ENCODE results near the gene SCFD2. TPM values are rescaled to one million over a fixed set of nuclear protein-coding genes. Genes with fewer than 3 reads are reported as not detected.

Gene SCFD2
- polyA plus RNA-seq, 1 donor from 2014 or later, result 5.0 TPM

DNA sequence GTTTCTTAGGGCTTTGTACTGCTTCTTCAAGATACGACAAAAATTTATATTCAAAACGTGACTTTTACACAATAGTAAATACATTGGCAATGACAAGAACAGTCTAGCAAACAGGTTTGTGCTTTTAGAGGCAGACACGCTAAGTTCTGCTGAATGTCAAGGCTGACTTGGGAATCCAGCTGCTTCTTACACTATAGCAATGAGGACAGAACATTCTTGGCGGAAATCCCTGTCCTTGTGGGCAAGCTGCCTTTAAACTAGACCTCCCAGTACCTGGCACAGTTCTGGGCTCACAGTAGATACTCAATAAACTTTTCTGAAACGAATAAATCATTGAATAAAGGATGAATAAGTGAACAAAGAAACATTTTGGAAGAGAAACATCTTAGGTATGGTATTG is 355.5 kb downstream of the SCFD2 start:
- Histone ChIP-seq H3K4me3 (ENCODE audit: low read length) (no peak overlapping the region), H3K27ac (ENCODE audit: low read length) (no peak overlapping the region), H3K27me3 (ENCODE audit: insufficient read depth, low read depth, low read length) (no peaks in the 10 kb centered on the region), H3K9ac (ENCODE audit: low read length) (no peak overlapping the region), H3K36me3 (ENCODE audit: insufficient read depth, low read length) (no peaks in the 10 kb centered on the region), H3K9me2 (ENCODE audit: insufficient read depth, low read length) (no peaks in the 10 kb centered on the region), H3K9me3 (ENCODE audit: low read length) (no peaks in the 10 kb centered on the region), H3K79me2 (replicated peaks; ENCODE audit: insufficient read depth, low read length) (no peaks in the 10 kb centered on the region), H4K20me1 (ENCODE audit: insufficient read depth) (no peaks in the 10 kb centered on the region), H3K4me2 (ENCODE audit: low read length) (no peak overlapping the region), H3F3A (ENCODE audit: insufficient read depth, low read length, poor library complexity, severe bottlenecking) (no peaks in the 10 kb centered on the region), H2AFZ (ENCODE audit: low read depth, low read length) (no peak overlapping the region)
- TF ChIP-seq MXI1 (conservative IDR thresholded peaks at IDR 0.05; ENCODE audit: poor library complexity, severe bottlenecking), result no peak

DNA sequence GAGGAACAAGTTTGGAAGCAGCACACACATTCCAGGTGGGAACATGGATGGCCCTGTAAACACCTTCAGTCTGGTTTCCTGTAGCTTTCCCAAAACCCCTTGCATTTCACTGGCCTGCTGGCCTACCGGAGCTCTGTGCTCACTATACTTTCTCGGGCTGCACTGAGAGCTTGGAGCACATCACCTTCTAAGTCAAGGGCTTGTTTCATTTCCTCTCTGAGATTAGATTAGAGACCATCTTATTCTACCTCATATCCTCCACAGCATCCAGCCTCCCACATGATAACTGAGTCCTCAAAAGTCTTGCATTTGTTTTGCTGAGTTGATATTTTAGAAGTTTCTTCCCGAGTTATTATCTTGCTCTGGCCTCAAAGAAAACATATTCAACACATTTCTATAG is 356.0 kb downstream of the SCFD2 start:
- Histone ChIP-seq H3K9me2 (ENCODE audit: insufficient read depth, low read length) (no peaks in the 10 kb centered on the region), H3K79me2 (replicated peaks; ENCODE audit: insufficient read depth, low read length) (no peaks in the 10 kb centered on the region), H3K9me3 (ENCODE audit: low read length) (no peaks in the 10 kb centered on the region), H3K36me3 (ENCODE audit: insufficient read depth, low read length) (no peaks in the 10 kb centered on the region), H3K9ac (ENCODE audit: low read length) (no peak overlapping the region), H3K27me3 (ENCODE audit: insufficient read depth, low read depth, low read length) (no peaks in the 10 kb centered on the region), H3K4me2 (ENCODE audit: low read length) (no peak overlapping the region), H2AFZ (ENCODE audit: low read depth, low read length) (no peak overlapping the region), H3K27ac (ENCODE audit: low read length) (no peak overlapping the region), H4K20me1 (ENCODE audit: insufficient read depth) (no peaks in the 10 kb centered on the region), H3K4me3 (ENCODE audit: low read length) (no peak overlapping the region), H3F3A (ENCODE audit: insufficient read depth, low read length, poor library complexity, severe bottlenecking) (no peaks in the 10 kb centered on the region)
- TF ChIP-seq POLR2AphosphoS5 (IDR thresholded peaks at IDR 0.05) (no peak), EP300 (conservative IDR thresholded peaks at IDR 0.05; ENCODE audit: poor library complexity, severe bottlenecking) (no peak), SMC3 (conservative IDR thresholded peaks at IDR 0.05; ENCODE audit: poor library complexity) (no peak), TAF1 (IDR thresholded peaks at IDR 0.05; ENCODE audit: low read depth) (no peak), RAD21 (conservative IDR thresholded peaks at IDR 0.05) (no peak), EZH2 (IDR thresholded peaks at IDR 0.05; ENCODE audit: borderline replicate concordance, insufficient read depth, low read length, poor library complexity, severe bottlenecking) (no peak), MXI1 (conservative IDR thresholded peaks at IDR 0.05; ENCODE audit: poor library complexity, severe bottlenecking) (no peak)
- TF ChIP-seq, protein P1, sequence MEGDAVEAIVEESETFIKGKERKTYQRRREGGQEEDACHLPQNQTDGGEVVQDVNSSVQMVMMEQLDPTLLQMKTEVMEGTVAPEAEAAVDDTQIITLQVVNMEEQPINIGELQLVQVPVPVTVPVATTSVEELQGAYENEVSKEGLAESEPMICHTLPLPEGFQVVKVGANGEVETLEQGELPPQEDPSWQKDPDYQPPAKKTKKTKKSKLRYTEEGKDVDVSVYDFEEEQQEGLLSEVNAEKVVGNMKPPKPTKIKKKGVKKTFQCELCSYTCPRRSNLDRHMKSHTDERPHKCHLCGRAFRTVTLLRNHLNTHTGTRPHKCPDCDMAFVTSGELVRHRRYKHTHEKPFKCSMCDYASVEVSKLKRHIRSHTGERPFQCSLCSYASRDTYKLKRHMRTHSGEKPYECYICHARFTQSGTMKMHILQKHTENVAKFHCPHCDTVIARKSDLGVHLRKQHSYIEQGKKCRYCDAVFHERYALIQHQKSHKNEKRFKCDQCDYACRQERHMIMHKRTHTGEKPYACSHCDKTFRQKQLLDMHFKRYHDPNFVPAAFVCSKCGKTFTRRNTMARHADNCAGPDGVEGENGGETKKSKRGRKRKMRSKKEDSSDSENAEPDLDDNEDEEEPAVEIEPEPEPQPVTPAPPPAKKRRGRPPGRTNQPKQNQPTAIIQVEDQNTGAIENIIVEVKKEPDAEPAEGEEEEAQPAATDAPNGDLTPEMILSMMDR (IDR thresholded peaks at IDR 0.05; ENCODE audit: poor library complexity, severe bottlenecking), result no peak
- TF ChIP-seq, protein P2, sequence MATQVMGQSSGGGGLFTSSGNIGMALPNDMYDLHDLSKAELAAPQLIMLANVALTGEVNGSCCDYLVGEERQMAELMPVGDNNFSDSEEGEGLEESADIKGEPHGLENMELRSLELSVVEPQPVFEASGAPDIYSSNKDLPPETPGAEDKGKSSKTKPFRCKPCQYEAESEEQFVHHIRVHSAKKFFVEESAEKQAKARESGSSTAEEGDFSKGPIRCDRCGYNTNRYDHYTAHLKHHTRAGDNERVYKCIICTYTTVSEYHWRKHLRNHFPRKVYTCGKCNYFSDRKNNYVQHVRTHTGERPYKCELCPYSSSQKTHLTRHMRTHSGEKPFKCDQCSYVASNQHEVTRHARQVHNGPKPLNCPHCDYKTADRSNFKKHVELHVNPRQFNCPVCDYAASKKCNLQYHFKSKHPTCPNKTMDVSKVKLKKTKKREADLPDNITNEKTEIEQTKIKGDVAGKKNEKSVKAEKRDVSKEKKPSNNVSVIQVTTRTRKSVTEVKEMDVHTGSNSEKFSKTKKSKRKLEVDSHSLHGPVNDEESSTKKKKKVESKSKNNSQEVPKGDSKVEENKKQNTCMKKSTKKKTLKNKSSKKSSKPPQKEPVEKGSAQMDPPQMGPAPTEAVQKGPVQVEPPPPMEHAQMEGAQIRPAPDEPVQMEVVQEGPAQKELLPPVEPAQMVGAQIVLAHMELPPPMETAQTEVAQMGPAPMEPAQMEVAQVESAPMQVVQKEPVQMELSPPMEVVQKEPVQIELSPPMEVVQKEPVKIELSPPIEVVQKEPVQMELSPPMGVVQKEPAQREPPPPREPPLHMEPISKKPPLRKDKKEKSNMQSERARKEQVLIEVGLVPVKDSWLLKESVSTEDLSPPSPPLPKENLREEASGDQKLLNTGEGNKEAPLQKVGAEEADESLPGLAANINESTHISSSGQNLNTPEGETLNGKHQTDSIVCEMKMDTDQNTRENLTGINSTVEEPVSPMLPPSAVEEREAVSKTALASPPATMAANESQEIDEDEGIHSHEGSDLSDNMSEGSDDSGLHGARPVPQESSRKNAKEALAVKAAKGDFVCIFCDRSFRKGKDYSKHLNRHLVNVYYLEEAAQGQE (IDR thresholded peaks at IDR 0.05; ENCODE audit: borderline replicate concordance), result no peak

DNA sequence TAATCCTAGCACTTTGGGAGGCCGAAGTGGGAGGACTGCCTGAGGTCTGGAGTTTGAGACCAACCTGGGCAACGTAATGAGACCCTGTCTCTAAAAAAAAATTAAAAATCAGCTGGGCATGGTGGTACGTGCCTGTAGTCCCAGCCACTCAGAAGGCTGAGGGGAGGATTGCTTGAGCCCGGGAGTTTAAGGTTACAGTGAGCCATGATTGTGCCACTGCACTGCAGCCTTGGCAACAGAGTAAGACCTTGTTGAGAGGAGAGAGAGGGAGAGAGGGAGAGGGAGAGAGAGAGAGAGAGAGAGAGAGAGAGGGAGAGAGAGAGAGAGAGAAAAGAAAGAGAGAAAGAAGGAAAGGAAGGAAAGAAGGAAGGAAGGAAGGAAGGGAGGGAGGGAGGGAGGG is 358.8 kb downstream of the SCFD2 start:
- no peaks in the 10 kb centered on the region for H4K20me1 ChIP-seq (ENCODE audit: insufficient read depth)
- no peaks in the 10 kb centered on the region for H3K27me3 ChIP-seq (ENCODE audit: insufficient read depth, low read depth, low read length)
- TF ChIP-seq, protein P1 (IDR thresholded peaks at IDR 0.05; ENCODE audit: poor library complexity, severe bottlenecking), result no peak
- TF ChIP-seq, protein P2 (IDR thresholded peaks at IDR 0.05; ENCODE audit: borderline replicate concordance), result no peak
- no peak for TF ChIP-seq TAF1 (IDR thresholded peaks at IDR 0.05; ENCODE audit: low read depth)
- TF ChIP-seq MXI1 (conservative IDR thresholded peaks at IDR 0.05; ENCODE audit: poor library complexity, severe bottlenecking), result no peak
- TF ChIP-seq EZH2 (IDR thresholded peaks at IDR 0.05; ENCODE audit: borderline replicate concordance, insufficient read depth, low read length, poor library complexity, severe bottlenecking), result no peak
- TF ChIP-seq EP300 (conservative IDR thresholded peaks at IDR 0.05; ENCODE audit: poor library complexity, severe bottlenecking), result no peak
- TF ChIP-seq POLR2AphosphoS5 (IDR thresholded peaks at IDR 0.05), result no peak
- no peak for TF ChIP-seq SMC3 (conservative IDR thresholded peaks at IDR 0.05; ENCODE audit: poor library complexity)
- no peak for TF ChIP-seq RAD21 (conservative IDR thresholded peaks at IDR 0.05)
- H3F3A ChIP-seq (ENCODE audit: insufficient read depth, low read length, poor library complexity, severe bottlenecking), result no peaks in the 10 kb centered on the region
- H3K79me2 ChIP-seq (replicated peaks; ENCODE audit: insufficient read depth, low read length), result no peaks in the 10 kb centered on the region
- H3K9me2 ChIP-seq (ENCODE audit: insufficient read depth, low read length), result no peaks in the 10 kb centered on the region
- no peak overlapping the region for H3K4me2 ChIP-seq (ENCODE audit: low read length)
- H3K36me3 ChIP-seq (ENCODE audit: insufficient read depth, low read length), result no peaks in the 10 kb centered on the region
- no peak overlapping the region for H2AFZ ChIP-seq (ENCODE audit: low read depth, low read length)
- H3K27ac ChIP-seq (ENCODE audit: low read length), result no peak overlapping the region
- H3K9me3 ChIP-seq (ENCODE audit: low read length), result no peaks in the 10 kb centered on the region
- H3K4me3 ChIP-seq (ENCODE audit: low read length), result no peak overlapping the region
- H3K9ac ChIP-seq (ENCODE audit: low read length), result no peak overlapping the region
